Lung (tissue), 16 donors: ENCODE data around the gene KRT3. TPM values are rescaled to one million over a fixed set of nuclear protein-coding genes. Genes with fewer than 3 reads are reported as not detected.

Experiments used
- ATAC-seq: fragments of 200-7000 bp; cut with Tn5 transposase; one replicate; pipeline ENCODE4 v1.9.1; 2020; ENCODE audit warnings: moderate number of reproducible peaks; ENCODE audit not compliant: insufficient read depth, low FRiP score
- DNase-seq, 3 donors: peaks; one replicate each; pipeline ENCODE4 v3.0.0-alpha.2; 2013 to 2017
- H3K27ac ChIP-seq, 2 donors: one replicate each; pipeline ENCODE4 v1.5.1; 2013; ENCODE audit warnings: mild to moderate bottlenecking in 2 of 2, moderate library complexity in 2 of 2, control low read depth in 1 of 2, inconsistent platforms in 1 of 2, low read depth in 1 of 2, low read length in 1 of 2
- H3K27me3 ChIP-seq, 3 donors: one replicate each; pipeline ENCODE4 v1.5.1; 2013; ENCODE audit warnings: low read length in 2 of 3; ENCODE audit not compliant: control insufficient read depth in 3 of 3, insufficient read depth in 3 of 3
- H3K36me3 ChIP-seq, 4 donors: one replicate each; pipeline ENCODE4 v1.5.1; 2013; ENCODE audit warnings: low read length in 4 of 4, mild to moderate bottlenecking in 1 of 4, moderate library complexity in 1 of 4; ENCODE audit not compliant: control insufficient read depth in 4 of 4, insufficient read depth in 4 of 4
- H3K4me1 ChIP-seq, 5 donors: one replicate each; pipeline ENCODE4 v1.5.1; 2013; ENCODE audit warnings: low read length in 5 of 5, mild to moderate bottlenecking in 2 of 5, moderate library complexity in 1 of 5; ENCODE audit not compliant: control insufficient read depth in 5 of 5, insufficient read depth in 5 of 5
- H3K4me3 ChIP-seq: one replicate; pipeline ENCODE4 v1.5.1; 2013; ENCODE audit warnings: mild to moderate bottlenecking, control low read depth, moderate library complexity
- H3K9ac ChIP-seq, 2 donors: one replicate each; pipeline ENCODE4 v1.5.1; 2013; ENCODE audit warnings: low read length in 2 of 2, control low read depth in 1 of 2; ENCODE audit not compliant: insufficient read depth in 1 of 2
- H3K9me3 ChIP-seq, 4 donors: one replicate each; pipeline ENCODE4 v1.5.1; 2013; ENCODE audit warnings: low read length in 3 of 4, mild to moderate bottlenecking in 1 of 4, moderate library complexity in 1 of 4; ENCODE audit not compliant: control insufficient read depth in 4 of 4, insufficient read depth in 3 of 4
- CTCF ChIP-seq: IDR thresholded peaks from 2 replicates; pipeline ENCODE4 v1.5.1; 2012; ENCODE audit warnings: mild to moderate bottlenecking; ENCODE audit errors: control extremely low read depth, extremely low read depth
- WGBS, 2 donors: extraction: QIAGEN DNeasy Blood & Tissue Kit; methylation state at CpG; one replicate each; pipeline ENCODE4 v1.1.7; 2013; 5-methylcytosine and 5-hydroxymethylcytosine counted together
- long read RNA-seq, 5 donors: transcript quantifications; one replicate each; lab custom pipeline, GENCODE V29; 2026
- polyA plus RNA-seq, 2 donors: library from polyadenylated mRNA; stranded (reverse); fragments of 200-250 nt; gene quantifications; one replicate each; pipeline ENCODE4 v1.2.1, GENCODE V29; 2013
- total RNA-seq, 2 donors: library from RNA; depleted of rRNA in 1 of 2; stranded (reverse); fragments of >200 nt in 1 of 2; gene quantifications; one replicate each; pipeline ENCODE4 v1.2.1, GENCODE V29; 2014 to 2021
- donor health status: control.
- donor health status: control.
- donor health status: Bipolar disorder and iron deficiency.
- donor health status: healthy.
- donor health status: DM: yes; HTN: yes; CAD: no.

Gene KRT3
- total RNA-seq, result not detected
- polyA plus RNA-seq, result not detected
- long read RNA-seq, donor 1, result 0 reads
- long read RNA-seq, donor 2, result 0 reads
- long read RNA-seq, donor 3, result 0 reads
- long read RNA-seq, donor 4, result 0 reads
- long read RNA-seq, donor 5, result 0 reads

DNA sequence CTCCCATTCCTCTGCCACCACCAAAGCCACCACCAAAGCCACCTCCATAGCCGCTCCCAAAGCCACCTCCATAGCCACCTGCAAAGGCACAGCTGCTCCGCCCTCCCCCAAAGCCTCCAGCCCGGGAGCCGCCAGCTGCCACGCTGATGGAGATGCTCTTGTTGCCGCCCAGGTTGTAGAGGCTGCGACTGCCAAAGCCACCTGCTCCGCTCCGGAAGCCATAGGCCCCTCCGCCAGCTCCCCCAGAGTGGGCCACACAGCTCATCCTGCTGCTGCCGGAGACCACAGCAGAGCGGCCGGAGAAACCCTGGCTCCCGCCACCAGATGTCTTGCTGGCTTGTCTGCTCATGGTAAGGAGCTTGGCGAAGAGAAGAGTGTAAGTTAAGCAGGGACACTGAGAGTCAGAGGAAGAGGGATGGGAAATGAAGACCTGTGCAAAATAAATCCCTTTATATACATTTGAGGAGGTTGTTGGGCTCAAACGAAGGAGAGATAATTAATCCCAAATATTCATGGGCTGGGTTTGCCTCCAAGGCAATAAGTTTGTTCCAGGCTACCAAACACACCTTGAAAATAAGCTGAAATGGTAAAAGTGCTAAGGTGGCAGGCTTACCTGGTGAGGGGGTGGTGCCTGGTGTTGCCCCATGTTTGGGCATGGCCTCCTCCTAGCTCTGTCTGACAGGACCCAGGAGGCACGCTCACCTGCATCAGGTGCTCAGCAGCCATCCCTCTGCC is at the start of gene KRT3:
Gene KRT3 (minus strand): TSS at position 424 of the 735 bp plus-strand sequence. CDS start 75 bp downstream, at position 349.
- no peak within 1 kb of the TSS for H3K27ac ChIP-seq
- TF ChIP-seq CTCF, result no peak
- no peaks in the 10 kb centered on the region for H3K36me3 ChIP-seq
- H3K27me3 ChIP-seq, result peaks cover 0 to 22% (median 8%) of the 10 kb centered on the region in 3 donors
- ATAC-seq (no peak), DNase-seq (no peak)
- no peak within 1 kb of the TSS for H3K4me3 ChIP-seq
- 93 to 95% methylated on average over 17 of the region's 17 CpGs for WGBS, 2 donors
- H3K4me1 ChIP-seq, result peaks cover 0 to 8% (median 0%) of the 10 kb centered on the region in 5 donors
- no peak within 1 kb of the TSS for H3K9ac ChIP-seq
- no peaks in the 10 kb centered on the region for H3K9me3 ChIP-seq

DNA sequence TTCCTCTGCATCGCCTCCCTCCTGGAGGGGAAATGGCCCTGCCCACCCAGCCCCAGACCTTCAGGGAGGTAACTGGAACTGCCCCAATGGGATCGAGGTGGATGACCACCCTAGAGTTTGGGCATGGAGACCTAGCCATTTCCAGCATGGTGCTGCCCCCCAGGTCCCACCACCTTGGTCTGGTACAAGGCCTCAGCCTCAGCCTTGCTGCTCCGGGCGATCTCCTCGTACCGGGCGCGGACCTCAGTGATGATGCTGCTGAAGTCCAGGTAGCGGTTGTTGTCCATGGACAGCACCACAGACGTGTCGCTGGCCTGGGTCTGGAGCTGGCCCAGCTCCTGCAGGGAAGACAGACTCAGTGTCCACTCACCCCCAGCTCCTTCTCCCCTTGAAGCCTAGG is 48.5 kb upstream of the KRT3 start:
- TF ChIP-seq CTCF, result no peak
- Histone ChIP-seq H3K4me3 (no peak overlapping the region), H3K9ac (no peak overlapping the region), H3K27ac (no peak overlapping the region), H3K36me3 (no peaks in the 10 kb centered on the region), H3K4me1 (peaks cover 0 to 5% (median 0%) of the 10 kb centered on the region in 5 donors), H3K27me3 (peaks cover 0 to 14% (median 0%) of the 10 kb centered on the region in 3 donors), H3K9me3 (no peaks in the 10 kb centered on the region)
- DNase-seq (no peak), ATAC-seq (no peak)
- 94 to 98% methylated on average over 11 of the region's 11 CpGs for WGBS, 2 donors

DNA sequence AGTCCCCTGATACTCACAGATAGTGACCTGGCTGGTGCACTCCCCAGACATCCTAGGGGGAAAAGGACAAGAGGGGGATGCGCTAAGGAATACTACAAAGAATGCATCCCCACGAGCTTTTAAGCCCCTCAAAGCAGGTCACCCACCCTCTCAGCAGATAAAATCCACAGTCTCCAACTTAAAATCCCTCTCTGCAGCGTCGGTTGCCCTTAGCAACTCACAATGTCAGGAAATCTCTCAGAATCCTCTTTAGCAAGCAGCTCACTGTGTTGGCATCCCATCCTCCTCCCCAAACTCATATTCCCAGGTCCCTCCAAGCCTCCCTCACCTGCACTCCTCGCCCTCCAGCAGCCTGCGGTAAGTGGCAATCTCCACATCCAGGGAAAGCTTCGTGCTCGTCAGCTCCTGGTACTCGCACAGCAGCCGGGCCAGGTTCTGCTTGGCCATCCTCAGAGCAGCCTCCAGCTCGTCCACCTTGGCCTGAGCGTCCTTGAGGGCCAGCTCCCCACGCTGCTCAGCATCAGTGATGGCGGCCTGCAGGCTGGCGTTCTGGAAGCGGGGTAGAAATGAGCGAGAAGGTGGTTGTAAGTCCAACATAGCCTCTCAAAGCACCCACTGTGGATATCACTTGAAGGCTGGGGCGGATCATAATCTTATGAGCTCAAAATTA is 43.7 kb upstream of the KRT3 start:
- H3K9ac ChIP-seq, result no peak overlapping the region
- H3K36me3 ChIP-seq, result no peaks in the 10 kb centered on the region
- H3K27me3 ChIP-seq, result peaks cover 0 to 26% (median 0%) of the 10 kb centered on the region in 3 donors
- no peak overlapping the region for H3K27ac ChIP-seq
- no peaks in the 10 kb centered on the region for H3K9me3 ChIP-seq
- no peak overlapping the region for H3K4me3 ChIP-seq
- no peak for ATAC-seq
- TF ChIP-seq CTCF, result no peak
- H3K4me1 ChIP-seq, result no peaks in the 10 kb centered on the region
- no peak for DNase-seq
- 80 to 90% methylated on average over 18 of the region's 18 CpGs for WGBS, 2 donors
